K562 (cell line): ENCODE data around the gene PPIE.

ENCODE experiments used
- EP300 ChIP-seq: IDR thresholded peaks from 2 replicates; pipeline ENCODE4 v1.6.1; 2012; ENCODE audit warnings: low read length, improper control_type of control experiment
- GATA2 ChIP-seq: sonication (generic); formaldehyde crosslinking; IDR thresholded peaks from 2 replicates; pipeline ENCODE4 v1.4.0; 2020; ENCODE audit warnings: mild to moderate bottlenecking, missing genetic modification reagents
- NRF1 ChIP-seq, 2 experiments: fragments of 450-650 bp; IDR thresholded peaks in 1 of 2; conservative IDR thresholded peaks in 1 of 2; 2 replicates each; pipeline ENCODE4 v1.6.1; 2014; ENCODE audit warnings: mild to moderate bottlenecking in 2 of 2
- POLR2A ChIP-seq: fragments of 450-650 bp; conservative IDR thresholded peaks from 2 replicates; pipeline ENCODE4 v1.6.1; 2016
- POLR2AphosphoS5 ChIP-seq: IDR thresholded peaks from 2 replicates; pipeline ENCODE4 v1.6.1; 2011; ENCODE audit warnings: mild to moderate bottlenecking, low read depth, low read length, moderate library complexity; ENCODE audit not compliant: control insufficient read depth, insufficient read depth
- PTBP1 ChIP-seq: fragments of 200-400 bp; formaldehyde crosslinking; IDR thresholded peaks from 2 replicates; pipeline ENCODE4 v1.6.1; 2017; ENCODE audit warnings: low read depth, low read length
- TF ChIP-seq, protein P1 (sequence below), 3 experiments: IDR thresholded peaks in 2 of 3; conservative IDR thresholded peaks in 1 of 3; 2 replicates each; pipeline ENCODE4 v1.5.1; 2011 to 2012; ENCODE audit warnings: low read length in 3 of 3, mild to moderate bottlenecking in 3 of 3, control low read depth in 2 of 3, improper control_type of control experiment in 1 of 3, inconsistent platforms in 1 of 3, low read depth in 1 of 3, mixed read lengths in 1 of 3, moderate library complexity in 1 of 3; ENCODE audit not compliant: insufficient read depth in 2 of 3
- TF ChIP-seq, protein P2 (sequence below): fragments of 450-650 bp; conservative IDR thresholded peaks from 2 replicates; pipeline ENCODE4 v1.6.1; 2016; ENCODE audit warnings: missing genetic modification characterization, low read depth, mild to moderate bottlenecking, missing compliant biosample characterization, moderate library complexity

DNA sequence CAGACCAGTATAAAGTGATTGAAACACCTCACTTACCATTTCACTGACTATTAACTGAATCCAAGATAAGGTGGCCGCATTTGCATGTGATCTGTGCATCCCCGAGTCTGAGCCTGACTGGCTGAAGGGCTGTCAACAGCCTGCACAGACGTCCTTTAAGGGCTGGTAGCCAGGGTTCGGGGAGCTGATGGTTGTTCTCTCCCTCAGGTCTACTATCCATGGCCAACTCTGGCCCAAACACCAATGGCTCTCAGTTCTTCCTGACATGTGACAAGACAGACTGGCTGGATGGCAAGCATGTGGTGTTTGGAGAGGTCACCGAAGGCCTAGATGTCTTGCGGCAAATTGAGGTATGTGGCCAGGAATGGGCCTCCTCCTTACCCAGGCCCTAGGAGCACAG, 14.0 kb downstream of the PPIE start:
- TF ChIP-seq, protein P1, sequence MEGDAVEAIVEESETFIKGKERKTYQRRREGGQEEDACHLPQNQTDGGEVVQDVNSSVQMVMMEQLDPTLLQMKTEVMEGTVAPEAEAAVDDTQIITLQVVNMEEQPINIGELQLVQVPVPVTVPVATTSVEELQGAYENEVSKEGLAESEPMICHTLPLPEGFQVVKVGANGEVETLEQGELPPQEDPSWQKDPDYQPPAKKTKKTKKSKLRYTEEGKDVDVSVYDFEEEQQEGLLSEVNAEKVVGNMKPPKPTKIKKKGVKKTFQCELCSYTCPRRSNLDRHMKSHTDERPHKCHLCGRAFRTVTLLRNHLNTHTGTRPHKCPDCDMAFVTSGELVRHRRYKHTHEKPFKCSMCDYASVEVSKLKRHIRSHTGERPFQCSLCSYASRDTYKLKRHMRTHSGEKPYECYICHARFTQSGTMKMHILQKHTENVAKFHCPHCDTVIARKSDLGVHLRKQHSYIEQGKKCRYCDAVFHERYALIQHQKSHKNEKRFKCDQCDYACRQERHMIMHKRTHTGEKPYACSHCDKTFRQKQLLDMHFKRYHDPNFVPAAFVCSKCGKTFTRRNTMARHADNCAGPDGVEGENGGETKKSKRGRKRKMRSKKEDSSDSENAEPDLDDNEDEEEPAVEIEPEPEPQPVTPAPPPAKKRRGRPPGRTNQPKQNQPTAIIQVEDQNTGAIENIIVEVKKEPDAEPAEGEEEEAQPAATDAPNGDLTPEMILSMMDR (IDR thresholded peaks at IDR 0.05 in 2 of 3, conservative IDR thresholded peaks at IDR 0.05 in 1 of 3; ENCODE audit: insufficient read depth in 2 of 3, low read depth in 1 of 3, low read length in 3 of 3), result no peak
- TF ChIP-seq PTBP1, result no peak
- TF ChIP-seq, protein P2, sequence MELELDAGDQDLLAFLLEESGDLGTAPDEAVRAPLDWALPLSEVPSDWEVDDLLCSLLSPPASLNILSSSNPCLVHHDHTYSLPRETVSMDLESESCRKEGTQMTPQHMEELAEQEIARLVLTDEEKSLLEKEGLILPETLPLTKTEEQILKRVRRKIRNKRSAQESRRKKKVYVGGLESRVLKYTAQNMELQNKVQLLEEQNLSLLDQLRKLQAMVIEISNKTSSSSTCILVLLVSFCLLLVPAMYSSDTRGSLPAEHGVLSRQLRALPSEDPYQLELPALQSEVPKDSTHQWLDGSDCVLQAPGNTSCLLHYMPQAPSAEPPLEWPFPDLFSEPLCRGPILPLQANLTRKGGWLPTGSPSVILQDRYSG, result no peak
- no peak for TF ChIP-seq POLR2AphosphoS5
- TF ChIP-seq POLR2A, result no peak
- no peak for TF ChIP-seq NRF1 (conservative IDR thresholded peaks at IDR 0.05 in 1 of 2, IDR thresholded peaks at IDR 0.05 in 1 of 2)
- TF ChIP-seq GATA2, result no peak
- TF ChIP-seq EP300, result no peak
